NCI-H82 (cell line): ENCODE results near the gene CABCOCO1.
"Not testable (repeated sequence)": the region's sequence is repeated elsewhere in the genome, so short reads cannot be mapped to it uniquely, and the experiment has no call there.

Source experiments
- DNase-seq: peaks from one replicate; lab custom pipeline; 2025; lab: John Stamatoyannopoulos, UW

The CABCOCO1 gene

DNA sequence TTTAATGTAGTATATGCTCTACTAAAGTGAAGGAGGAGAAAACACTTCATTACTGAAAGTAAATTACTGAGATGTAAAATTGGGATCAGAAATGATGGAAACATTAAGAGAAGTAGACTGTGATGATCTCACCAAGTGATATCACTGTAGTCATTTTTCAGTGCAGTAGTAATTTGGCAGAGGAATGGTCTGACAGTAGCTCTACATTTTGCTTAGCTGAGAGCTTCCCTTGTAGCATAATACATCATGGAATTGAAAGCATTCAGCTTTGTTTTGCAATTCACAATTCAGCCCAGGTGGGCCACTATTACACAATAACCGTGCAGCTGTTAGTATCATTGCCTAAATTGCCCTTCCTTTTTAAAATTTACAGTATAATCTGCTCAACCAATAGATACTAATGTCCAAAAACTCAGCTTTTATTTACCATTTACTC lies 19.4 kb upstream of the CABCOCO1 start:
- DNase-seq, result no peak

DNA sequence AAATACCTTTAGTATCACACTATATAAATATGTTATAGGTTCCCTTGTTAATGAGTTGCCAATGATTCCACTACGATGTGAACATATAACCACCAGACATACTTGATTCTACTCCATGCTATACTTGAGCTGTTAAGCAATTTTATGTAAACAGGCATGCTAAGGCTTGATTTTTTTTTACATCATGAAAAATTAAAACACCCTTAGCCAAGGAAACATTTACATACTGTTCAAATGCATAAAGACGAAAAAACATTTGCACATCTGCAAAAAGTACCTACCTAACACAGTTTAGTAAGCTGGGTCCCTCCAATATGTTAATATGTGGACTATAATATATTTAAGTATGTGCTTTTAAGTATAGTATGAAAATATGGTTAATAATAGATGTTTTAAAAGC lies 9.0 kb upstream of the CABCOCO1 start:
- DNase-seq, result no peak

DNA sequence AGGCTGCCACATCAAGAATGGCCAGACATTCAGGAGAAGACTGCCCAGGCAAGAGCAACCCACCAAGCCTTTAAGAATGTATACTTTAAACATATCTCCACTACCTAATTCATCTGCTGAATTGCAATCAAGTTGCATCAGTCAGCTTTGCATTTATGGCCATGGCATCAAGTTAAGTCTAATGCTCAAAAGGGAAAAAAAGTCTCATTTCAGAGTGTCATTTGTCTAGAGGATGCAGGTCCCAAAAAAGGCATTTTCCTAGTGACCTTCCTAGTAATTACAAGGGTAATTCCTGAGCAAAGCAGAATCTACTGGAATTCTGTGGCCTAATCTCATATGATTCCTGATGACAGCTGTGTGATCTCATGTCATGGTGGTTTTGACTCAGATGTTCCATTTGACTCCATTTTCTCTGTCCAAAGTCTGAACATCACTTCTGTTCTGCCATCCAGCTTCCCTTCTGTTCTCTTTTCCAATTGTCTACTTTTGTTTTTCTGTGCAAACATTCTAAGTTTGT lies 7.3 kb upstream of the CABCOCO1 start:
- no peak for DNase-seq

DNA sequence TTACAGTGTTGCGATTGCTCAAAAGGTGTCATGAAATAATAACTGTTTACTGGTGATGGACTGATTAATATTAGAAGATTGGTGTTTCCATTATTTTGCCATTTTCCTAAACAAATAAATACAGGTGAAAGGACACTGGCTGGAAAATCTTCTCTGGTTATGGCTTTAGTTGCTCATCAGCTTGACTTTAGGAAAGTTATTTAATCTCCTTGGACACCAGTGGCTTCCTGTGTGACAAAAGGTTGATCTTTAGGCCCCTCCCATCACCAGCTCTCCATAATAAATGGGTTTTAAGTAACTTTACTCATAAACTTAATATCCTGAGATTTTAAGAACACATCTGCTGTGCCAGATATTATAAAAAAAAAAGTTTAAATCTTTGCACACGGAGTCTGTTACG lies 737 bp downstream of the CABCOCO1 start:
- peak; percentile 1 for DNase-seq

DNA sequence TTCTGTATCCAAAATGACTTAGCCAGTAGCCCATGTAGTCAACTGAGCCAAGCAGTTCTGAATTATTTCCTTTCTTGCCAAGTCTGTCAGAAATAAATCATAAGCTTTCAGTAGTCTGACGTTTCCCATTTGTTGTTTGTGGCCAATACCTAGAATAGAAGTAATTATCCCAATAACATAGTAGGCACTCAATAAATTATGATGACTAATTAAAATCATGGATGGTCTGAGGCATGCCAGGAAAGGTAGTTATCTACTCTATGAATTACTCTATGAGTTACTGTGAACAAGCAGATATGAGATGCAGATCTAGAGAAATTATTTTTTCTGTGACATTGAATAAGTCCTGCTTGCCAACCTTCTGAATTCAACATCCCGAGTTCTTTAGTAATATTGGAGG lies 2.3 kb downstream of the CABCOCO1 start:
- DNase-seq, result no peak

DNA sequence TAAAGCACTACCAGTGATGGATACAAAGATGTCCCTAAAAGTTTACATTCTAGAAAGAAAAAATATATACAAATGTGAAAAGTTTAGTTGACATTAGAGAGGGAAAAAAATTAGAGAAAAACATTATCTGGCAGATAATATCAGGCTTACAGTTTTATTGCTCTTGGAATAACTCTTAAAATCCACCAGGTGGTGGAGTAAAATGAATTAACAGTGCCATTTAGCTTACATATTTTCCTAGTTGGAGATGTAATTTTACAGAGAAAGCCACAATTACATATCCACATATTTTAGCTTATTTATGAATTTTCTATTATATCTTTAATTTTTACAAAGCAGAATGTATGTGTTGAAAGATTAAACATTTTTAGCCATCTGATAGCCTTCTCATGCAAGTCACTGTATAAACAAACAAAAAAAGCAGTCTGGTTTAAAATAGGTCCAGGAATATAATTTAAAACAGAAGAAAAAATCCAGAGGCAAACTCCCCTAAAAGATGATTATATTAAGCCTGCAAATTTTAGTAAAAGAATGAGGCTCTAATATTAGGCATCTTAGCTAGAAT lies 6.5 kb downstream of the CABCOCO1 start:
- no peak for DNase-seq

DNA sequence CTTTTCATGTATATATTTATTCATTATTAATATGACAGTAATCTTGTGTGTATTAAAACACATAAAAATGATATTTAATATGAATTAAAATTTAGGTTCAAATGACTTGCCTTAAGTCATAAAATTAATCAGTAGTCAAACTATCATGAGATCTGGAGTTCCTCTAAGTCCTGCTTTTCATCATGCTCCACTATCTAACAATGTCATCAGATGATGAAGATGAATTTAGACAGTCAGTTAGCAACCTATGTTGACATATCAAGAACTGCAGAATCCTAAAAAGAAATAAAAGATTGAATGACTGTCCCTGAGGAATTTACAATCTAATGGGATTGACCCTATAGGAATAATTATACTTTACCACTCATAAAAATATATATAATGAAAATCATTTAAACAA lies 7.1 kb downstream of the CABCOCO1 start:
- DNase-seq, result no peak

DNA sequence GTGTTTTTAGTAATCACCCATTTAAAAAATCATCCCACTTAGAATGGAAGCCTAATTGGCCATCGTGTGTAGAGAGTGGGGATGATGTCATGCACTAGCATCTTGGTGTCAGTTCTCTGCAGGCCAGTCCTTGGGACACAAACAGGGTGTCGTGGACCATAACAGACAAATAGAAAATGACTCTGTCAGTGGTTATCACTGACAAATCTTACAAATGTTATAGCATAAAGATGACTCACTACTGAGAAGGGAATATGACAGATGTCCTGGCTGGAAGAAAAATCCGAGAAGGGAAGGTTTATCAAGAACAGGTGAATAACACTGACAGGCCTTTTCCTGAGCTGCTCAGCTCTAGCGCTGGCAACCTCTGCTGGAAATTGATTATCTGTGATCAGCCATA lies 10.6 kb downstream of the CABCOCO1 start:
- no peak for DNase-seq

DNA sequence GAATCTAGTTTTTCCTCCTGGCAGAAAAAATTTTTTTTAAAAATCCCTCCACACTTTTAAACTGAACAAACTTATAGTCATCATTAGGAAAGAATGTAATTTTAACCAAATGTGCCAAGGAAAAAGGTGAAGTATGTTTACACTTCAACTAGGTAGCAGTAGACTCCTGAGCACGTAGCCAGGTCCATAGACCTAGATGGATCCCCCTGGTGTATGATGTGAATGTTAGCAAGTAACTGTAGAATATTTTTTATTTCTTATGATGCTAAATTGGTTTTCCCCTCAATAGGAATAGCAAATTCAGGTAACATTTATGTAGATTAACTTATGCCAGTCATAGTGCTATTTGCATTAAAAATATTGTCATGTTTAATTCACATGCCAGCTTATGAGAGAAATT lies 19.6 kb downstream of the CABCOCO1 start:
- DNase-seq, result peak; percentile 11

DNA sequence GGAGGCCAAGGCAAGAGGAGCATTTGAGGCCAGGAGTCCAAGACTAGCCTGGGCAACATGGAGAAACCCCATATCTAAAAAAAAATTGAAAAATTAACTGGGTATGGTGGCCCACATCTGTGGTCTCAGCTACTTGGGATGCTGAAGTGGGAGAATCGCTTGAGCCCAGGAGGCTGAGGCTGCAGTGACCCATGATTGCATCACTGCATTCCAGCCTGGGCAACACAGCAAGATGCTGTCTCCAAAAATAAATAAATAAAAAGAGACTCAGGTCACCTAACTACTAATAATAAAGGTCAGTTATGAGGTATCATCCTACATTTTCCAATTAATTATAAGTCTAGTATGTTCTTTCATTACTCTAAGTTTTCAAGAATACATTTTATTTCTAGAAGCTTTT lies 20.6 kb downstream of the CABCOCO1 start:
- no peak for DNase-seq

DNA sequence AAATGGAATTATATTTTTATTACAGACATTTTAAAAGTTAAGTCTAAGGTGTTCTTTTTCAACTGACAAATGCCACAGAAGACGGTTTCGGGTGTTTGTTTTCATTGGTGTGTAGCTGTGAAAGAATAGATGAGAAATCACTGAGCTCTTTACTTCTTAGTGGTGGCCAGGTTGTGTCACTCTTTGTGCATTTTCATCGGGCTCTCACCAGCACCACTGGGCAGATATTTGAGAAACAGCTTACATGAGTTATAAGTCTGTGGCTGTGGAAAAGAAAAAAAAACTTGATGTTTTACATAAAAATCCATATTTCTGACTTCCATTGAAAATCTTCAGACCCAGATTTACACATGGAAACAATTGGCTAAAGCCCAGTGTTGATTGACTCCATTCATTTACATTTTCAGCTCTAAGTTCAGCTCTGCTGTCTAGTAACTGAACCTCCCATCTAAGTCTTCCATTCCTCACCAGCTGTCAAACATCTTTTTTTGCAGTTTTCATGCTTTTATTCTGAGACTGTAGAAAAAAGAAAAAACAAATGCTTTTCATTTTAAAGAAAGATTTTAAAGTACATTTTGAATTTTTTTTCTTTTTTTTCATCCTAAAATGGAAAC lies 22.3 kb downstream of the CABCOCO1 start:
- DNase-seq, result no peak

DNA sequence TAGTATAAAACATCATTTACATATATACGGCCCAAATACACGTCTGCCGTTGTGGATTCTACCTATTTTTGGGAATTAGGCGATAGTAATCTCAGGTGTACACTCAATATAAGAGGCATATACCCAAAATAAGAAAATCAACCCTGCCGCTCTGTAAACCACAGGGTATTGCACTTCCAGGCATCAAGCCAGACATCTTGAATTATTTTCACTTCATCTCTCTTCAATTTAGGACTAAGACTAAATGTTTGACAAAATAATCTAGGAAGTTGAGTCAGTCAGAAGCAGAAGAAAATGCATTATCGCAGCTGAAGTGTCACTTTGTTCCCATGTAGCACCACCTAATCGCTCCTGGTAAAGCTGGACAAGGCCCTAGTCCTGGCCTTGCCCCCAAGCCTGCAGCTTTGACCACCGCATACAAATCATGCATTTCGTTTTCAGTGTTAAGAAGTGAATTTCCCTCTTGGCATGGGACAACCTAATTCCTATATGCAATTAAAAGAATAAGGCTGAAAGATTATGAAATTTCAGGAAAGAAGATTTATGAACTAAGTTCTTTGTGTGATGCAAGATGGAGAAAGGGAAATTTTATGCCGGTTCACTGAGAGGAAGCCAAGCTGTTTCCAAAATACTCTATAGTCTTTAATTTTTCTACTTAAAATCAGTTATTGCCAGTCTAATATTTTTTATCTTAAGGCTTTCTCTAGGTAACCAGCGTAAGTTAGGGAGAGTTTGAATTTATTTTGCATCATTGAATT lies 26.0 kb downstream of the CABCOCO1 start:
- DNase-seq, result no peak

DNA sequence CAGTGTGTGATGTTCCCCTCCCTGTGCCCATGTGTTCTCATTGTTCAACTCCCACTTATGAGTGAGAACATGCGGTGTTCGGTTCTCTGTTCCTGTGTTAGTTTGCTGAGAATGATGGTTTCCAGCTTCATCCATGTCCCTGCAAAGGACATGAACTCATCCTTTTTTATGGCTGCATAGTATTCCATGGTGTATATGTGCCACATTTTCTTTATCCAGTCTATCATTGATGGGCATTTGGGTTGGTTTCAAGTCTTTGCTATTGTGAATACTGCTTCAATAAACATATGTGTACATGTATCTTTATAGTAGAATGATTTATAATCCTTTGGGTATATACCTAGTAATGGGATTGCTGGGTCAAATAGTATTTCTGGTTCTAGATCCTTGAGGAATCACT lies 28.9 kb downstream of the CABCOCO1 start:
- not testable (repeated sequence) for DNase-seq

DNA sequence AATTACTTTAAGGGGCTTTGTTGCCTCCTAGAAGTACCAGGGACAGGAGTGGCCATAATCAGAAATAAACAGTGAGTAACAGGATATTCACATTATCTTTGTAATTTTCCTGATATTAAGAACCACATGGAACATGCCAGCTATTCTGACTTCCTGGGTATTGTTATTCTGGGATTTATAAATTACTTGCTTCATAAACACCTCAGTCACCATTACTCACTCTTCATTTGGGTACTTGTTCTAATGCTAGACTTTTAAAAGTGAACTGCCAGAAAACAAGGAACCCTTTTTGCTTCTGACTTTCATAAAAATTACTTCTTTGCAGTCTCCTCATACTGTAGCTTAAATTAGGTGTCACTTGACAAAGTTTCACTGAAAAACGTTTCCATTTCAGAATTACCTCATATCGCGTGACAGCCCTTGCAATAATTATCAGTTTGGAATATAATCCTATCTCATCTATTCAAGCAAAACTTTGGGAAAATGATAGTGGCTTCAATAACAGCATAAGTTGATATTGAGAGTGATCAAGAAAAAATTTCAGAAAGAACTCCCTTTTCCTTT lies 29.8 kb downstream of the CABCOCO1 start:
- no peak for DNase-seq

DNA sequence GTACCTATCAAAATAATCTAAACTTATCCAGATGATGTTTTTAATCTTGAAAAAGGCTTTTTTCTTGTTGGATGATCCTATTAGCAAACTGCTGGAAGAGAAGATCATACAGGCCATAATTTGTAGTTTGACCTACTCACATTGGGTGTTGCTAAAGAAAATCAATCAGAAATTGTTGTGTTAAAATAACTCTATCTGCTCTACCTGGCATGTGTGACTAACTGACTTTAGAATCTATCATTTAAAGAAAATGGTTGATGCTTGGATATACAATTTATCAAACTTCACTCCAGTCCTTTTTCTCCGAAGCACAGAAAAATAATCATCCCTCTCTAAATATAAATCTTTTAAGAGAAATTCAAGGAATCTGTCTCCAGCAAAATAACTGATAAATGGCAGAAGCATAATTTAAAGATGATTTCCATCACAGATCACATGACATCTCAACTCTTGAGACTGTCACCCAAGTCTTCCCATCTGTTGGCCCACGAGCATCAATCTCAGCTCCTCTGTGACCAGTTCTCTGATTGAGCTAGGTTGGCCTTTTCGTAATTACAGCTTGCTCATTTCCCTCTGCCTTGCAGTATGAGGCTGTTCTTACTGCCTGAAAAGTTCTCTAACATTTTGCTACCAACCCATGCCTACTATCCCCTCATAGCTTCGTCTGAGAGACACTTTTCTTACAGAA lies 36.4 kb downstream of the CABCOCO1 start:
- no peak for DNase-seq

DNA sequence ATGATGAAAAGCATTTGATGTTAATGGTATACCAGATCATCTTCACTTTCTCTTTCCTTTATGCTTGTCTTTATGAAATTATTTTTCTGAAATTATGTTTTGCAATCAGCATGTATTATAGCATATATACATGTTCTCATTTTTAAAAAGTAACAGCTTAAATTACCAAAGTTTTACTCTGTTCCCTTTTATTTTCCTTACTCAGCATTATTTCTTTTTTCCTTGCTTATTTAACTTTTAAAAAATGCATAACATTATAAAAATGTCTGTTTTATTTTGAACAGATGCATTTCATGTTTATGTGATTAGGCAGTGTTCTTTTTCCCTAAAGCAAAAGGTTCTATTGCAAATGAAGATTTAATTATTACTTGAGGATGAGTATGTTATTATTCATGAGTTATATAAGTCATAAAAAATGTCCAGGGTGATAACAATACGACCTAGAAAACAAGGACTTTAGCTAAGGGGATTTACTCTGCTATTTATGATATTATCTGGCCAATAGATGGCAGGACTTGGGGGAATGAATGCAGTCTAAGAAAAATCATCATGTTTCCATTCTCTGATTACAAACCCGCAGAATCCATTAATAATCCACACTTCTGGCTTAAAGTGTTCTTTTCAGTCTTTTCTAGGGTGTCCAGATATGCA lies 38.5 kb downstream of the CABCOCO1 start:
- DNase-seq, result no peak

DNA sequence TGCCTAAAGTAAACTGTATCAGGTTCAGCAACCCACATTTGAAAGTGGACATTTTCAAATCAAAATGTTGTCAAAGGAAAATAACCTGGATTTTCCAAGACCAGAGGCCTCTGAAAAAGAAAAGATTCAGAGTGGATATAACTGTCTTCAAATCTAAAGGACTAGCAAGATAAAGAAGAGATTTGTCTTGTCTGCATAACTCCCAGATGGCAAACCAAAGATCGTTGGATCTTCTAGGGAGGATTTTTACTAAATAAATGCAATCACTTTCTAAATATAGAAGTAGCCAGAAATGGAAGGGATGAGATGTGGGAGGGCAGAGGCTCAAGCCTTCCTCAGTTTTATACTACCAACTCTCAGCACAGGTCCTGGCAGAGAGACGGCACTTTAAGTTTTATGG lies 39.0 kb downstream of the CABCOCO1 start:
- no peak for DNase-seq

DNA sequence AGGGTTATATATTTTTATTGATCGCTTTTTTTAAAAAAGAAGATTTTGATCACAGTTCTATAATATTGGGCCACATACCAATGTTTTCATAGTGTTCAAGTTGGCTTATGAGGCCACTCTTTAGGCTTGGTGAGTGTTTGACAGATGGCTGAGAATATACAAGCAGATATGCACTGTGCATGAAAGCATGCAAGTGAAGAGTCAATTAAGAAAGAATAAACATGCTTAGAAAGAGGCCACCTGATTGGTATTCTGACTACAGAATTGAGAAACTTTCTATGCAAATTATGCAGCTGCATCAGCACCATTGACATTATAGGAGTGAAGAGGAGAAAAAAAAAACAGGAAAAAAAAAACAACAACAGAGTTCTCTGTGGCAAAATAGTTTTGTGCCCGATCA lies 39.9 kb downstream of the CABCOCO1 start:
- DNase-seq, result no peak

DNA sequence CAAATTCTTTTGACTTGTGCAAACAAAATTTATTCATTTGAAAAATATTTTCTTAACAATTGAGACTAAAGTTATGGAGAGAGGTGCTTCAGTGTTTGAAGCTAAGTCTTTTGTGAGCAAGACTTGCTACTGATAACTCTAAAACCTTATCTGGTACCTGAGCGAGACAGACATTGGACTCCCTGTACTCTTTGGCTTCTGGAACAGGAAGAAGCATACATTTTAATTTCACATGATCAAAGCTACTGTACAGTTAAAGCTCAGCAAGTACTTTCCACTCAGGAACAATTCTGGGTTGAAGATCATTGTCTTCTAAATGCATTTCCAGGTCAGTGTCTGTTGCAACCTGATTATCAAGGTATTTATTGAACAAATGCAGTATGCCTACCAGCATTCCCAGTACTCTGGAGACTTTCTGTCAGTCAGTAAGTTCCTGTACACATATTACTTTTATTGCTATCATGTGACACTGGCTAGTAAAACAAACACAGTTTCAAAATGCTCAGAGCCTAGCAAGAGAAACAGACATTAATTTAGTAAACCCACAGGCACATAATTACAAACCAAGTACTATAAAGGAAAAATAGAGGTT lies 42.4 kb downstream of the CABCOCO1 start:
- no peak for DNase-seq

DNA sequence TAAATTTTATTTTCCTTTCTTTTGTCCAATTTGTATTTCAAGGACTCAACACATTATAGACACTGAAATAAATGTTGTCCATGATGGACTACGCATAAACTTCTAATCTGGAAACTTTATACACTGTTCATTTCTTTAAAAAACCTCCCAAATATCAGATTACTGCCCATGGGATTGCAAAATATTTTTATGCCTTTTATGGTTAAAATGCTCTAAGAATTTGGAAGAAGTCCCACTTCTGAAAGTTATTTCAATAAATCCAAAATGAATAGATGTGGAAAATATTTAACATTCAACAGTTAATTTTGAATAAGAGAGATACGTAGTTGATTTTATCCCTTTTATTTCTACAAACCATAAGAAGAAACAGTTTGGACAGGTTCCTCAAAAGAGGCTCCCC lies 46.1 kb downstream of the CABCOCO1 start:
- DNase-seq, result no peak

DNA sequence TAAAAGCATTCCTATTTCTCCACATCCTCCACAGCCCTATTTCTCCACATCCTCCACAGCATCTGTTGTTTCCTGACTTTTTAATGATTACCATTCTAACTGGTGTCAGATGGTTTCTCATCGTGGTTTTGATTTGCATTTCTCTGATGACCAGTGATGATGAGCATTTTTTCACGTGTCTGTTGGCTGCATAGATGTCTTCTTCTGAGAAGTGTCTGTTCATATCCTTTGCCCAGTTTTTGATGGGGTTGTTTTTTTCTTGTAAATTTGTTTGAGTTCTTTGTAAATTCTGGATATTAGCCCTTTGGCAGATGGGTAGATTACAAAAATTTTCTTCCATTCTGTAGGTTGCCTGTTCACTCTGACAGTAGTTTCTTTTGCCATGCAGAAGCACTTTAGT lies 49.4 kb downstream of the CABCOCO1 start:
- not testable (repeated sequence) for DNase-seq
